Thoracic aorta (tissue), 2 donors: ENCODE measurements around the gene MPST. TPM values are rescaled to one million over a fixed set of nuclear protein-coding genes. Genes with fewer than 3 reads are reported as not detected.

Experiments used
- ATAC-seq: fragments of 150-250 bp; one replicate; pipeline ENCODE4 v1.8.0; 2017; ENCODE audit warnings: low read depth; ENCODE audit not compliant: insufficient number of reproducible peaks, low FRiP score
- DNase-seq: peaks from one replicate; pipeline ENCODE4 v3.0.0-alpha.2; 2020; ENCODE audit warnings: low spot score
- H3K27ac ChIP-seq, 2 donors: fragments of 200-600 bp; sonication (generic); 1 replicate in 1 of 2; 2 replicates in 1 of 2; pipeline ENCODE4 v1.5.1; 2016; ENCODE audit warnings: mild to moderate bottlenecking in 2 of 2, moderate library complexity in 2 of 2
- H3K27me3 ChIP-seq: fragments of 200-600 bp; sonication (generic); replicated peaks from 2 replicates; pipeline ENCODE4 v1.6.0; 2016; ENCODE audit warnings: mild to moderate bottlenecking; ENCODE audit not compliant: insufficient read depth
- H3K36me3 ChIP-seq: fragments of 200-600 bp; sonication (generic); one replicate; pipeline ENCODE4 v1.5.1; 2016
- H3K4me1 ChIP-seq, 2 donors: fragments of 200-600 bp; sonication (generic); 1 replicate in 1 of 2; 2 replicates in 1 of 2; pipeline versions ENCODE4 v1.5.1 to v1.6.0; 2016; ENCODE audit warnings: low read depth in 2 of 2, mild to moderate bottlenecking in 1 of 2; ENCODE audit not compliant: control insufficient read depth in 1 of 2
- H3K4me3 ChIP-seq: fragments of 200-600 bp; sonication (generic); 2 replicates; pipeline ENCODE4 v1.5.1; 2016; ENCODE audit warnings: mild to moderate bottlenecking
- H3K9me3 ChIP-seq: fragments of 200-600 bp; sonication (generic); 2 replicates; pipeline ENCODE4 v1.5.1; 2016
- CTCF ChIP-seq: fragments of 200-600 bp; sonication (generic); IDR thresholded peaks from one replicate; pipeline ENCODE4 v1.5.1; 2019; ENCODE audit warnings: antibody characterized with exemption
- total RNA-seq, 2 donors: library from RNA; depleted of rRNA; stranded (reverse); fragments of >200 nt; gene quantifications; one replicate each; pipeline versions ENCODE4 v1.1.0 to v1.2.3, GENCODE V29; 2016

The MPST gene
- total RNA-seq, 2 donors from 2014 or later, result 70.1 to 108 TPM

- no peak overlapping the region for H3K27ac ChIP-seq
- no peak for TF ChIP-seq CTCF
These were observed 33.1 kb downstream of the MPST start for GRCh38 chr22:37052386-37053309.

GRCh38 chr22:37053310-37054055, 33.9 kb downstream of the MPST start:
- TF ChIP-seq CTCF, result no peak
- Histone ChIP-seq H3K27ac (no peak overlapping the region), H3K27me3 (no peaks in the 10 kb centered on the region), H3K4me1 (peaks cover 11 to 13% of the 10 kb centered on the region in 2 donors), H3K9me3 (no peaks in the 10 kb centered on the region), H3K36me3 (peaks cover 31% of the 10 kb centered on the region), H3K4me3 (no peak overlapping the region)
- ATAC-seq (no peak), DNase-seq (no peak)

More at GRCh38 chr22:37052386-37053309, 33.1 kb downstream of the MPST start:
- Histone ChIP-seq H3K4me1 (peaks cover 11 to 13% of the 10 kb centered on the region in 2 donors), H3K36me3 (peaks cover 23% of the 10 kb centered on the region), H3K4me3 (peak overlapping the region; percentile 86), H3K9me3 (no peaks in the 10 kb centered on the region), H3K27me3 (no peaks in the 10 kb centered on the region)
- ATAC-seq (no peak), DNase-seq (no peak)

GRCh38 chr22:37054056-37054395, 34.5 kb downstream of the MPST start:
- ATAC-seq (no peak), DNase-seq (no peak)
- no peak overlapping the region for H3K27ac ChIP-seq
- no peak for TF ChIP-seq CTCF
- H3K4me3 ChIP-seq, result no peak overlapping the region
- no peaks in the 10 kb centered on the region for H3K27me3 ChIP-seq
- no peaks in the 10 kb centered on the region for H3K9me3 ChIP-seq
- H3K36me3 ChIP-seq, result peaks cover 35% of the 10 kb centered on the region
- peaks cover 11 to 13% of the 10 kb centered on the region in 2 donors for H3K4me1 ChIP-seq

GRCh38 chr22:37054600-37055365, 35.2 kb downstream of the MPST start:
- Histone ChIP-seq H3K36me3 (peaks cover 35% of the 10 kb centered on the region), H3K27ac (no peak overlapping the region), H3K27me3 (no peaks in the 10 kb centered on the region), H3K4me1 (peaks cover 11 to 13% of the 10 kb centered on the region in 2 donors), H3K4me3 (no peak overlapping the region), H3K9me3 (no peaks in the 10 kb centered on the region)
- DNase-seq, result no peak
- no peak for TF ChIP-seq CTCF
- no peak for ATAC-seq
